HG02938 (cell line): ENCODE results near the gene SLC44A4.
"Not testable (repeated sequence)": the region's sequence is repeated elsewhere in the genome, so short reads cannot be mapped to it uniquely, and the experiment has no call there.

Experiments used
- ATAC-seq: cut with Tn5 transposase; IDR thresholded peaks from one replicate; pipeline ENCODE4 v1.9.1; 2021; ENCODE audit warnings: mild to moderate bottlenecking, moderate library complexity; ENCODE audit not compliant: unreplicated experiment

The SLC44A4 gene

DNA sequence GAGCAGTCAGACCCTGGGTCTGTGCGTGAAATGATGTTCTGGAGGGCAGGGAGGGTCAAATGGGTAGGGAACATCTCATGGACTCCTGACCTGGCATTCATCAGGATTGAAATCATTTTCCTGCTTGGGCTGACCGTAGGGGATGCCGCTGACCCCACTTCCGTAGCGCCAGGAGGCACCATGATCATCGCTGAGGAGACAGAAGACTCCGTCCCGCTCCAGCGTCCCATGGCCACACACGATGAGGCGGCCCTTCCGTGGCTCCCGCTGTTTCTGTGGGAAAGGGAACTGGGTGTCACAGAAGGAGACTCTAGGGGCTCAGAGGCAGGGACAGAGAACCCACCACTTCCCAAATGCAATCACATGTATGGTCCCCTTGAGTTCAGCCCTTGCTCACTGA is 18.4 kb downstream of the SLC44A4 start:
- no peak for ATAC-seq

DNA sequence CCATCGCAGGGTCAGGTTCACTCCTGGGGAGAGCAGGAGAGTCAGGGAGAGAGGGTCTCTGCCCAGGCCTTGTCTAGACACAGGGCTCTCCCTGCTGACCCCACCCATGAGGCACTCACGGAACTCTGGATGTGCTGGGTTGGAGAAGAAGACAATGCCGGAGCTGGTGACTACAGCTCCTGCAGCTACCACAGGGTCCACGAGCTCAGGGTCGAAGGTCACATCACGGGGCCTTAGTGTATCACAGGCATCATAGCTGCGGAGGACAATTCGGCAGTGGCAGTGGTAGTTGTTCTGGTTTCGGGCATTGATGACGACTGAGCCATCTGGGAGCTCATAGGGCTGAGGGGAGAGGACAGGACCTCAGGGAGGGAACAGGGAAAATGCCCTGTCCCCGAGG is 18.9 kb downstream of the SLC44A4 start:
- ATAC-seq, result no peak

DNA sequence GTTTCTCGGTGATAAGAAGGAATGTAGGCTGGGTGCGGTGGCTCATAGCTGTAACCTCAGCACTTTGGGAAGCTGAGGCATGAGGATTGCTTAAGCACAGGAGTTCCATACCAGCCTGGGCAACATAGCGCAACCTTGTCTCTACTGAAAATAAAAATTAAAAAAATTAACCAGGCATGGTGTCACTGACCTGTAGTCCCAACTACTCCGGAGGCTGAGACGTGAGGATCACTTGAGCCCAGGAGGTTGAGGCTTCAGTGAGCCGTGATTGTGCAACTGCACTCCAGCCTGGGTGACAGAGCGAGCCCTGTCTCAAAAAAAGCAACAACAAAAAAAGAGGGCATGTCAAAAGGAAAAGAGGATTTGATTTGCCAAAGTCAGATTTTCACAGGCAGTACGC is 20.1 kb downstream of the SLC44A4 start:
- no peak for ATAC-seq

DNA sequence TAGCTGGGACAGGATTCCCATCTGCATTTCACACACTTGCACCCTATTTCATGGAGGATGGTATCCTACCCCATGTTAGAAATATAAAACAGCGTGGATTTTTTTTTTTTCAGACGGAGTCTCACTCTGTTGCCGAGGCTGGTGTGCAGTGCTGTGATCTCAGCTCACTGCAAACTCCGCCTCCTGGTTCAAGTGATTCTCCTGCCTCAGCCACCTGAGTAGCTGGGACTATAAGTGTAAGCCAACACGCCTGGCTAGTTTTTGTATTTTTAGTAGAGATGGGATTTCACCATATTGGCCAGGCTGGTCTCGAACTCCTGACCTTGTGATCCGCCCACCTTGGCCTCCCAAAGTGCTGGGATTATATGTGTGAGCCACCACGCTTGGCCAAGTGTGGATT is 21.0 kb downstream of the SLC44A4 start:
- ATAC-seq, result not testable (repeated sequence)

DNA sequence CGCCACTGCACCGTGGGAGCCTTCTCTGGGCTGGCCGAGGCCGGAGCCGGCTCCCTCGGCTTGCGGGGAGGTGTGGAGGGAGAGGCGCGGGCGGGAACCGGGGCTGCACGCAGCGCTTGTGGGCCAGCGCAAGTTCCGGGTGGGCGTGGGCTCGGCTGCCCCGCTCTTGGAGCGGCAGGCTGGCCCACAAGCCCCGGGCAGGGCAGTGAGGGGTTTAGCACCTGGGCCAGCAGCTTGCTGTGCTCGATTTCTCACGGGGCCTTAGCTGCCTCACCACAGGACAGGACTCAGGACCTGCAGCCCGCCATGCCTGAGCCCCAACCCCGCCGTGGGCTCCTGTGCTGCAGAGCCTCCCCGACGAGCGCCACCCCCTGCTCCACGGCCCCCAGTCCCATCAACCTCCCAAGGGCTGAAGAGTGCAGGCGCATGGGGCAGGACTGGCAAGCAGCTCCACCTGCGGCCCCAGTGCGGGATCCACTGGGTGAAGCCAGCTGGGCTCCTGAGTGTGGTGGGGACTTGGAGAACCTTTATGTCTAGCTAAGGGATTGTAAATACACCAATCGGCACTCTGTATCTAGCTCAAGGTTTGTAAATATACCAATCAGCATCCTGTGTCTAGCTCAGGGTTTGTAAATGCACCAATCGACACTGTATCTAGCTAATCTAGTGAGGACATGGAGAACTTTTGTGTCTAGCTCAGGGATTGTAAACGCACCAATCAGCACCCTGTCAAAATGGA is 26.6 kb downstream of the SLC44A4 start:
- ATAC-seq, result not testable (repeated sequence)

DNA sequence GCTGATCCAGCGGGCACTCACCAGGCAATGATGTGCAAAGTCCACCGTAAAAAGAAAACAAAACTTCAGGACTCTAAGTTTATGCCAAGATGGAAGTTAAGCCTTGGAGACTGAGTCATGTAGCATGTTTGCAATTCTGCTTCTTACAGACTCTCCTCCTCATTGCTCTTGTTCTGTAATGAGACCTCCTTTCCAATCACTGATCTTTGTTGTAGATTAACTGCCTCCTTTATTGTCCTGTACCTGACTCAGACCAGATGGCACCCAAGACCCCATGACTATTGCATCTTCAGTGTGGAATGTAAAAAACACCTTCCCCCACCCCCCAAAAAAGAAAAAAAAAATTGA is 27.3 kb downstream of the SLC44A4 start:
- ATAC-seq, result no peak

DNA sequence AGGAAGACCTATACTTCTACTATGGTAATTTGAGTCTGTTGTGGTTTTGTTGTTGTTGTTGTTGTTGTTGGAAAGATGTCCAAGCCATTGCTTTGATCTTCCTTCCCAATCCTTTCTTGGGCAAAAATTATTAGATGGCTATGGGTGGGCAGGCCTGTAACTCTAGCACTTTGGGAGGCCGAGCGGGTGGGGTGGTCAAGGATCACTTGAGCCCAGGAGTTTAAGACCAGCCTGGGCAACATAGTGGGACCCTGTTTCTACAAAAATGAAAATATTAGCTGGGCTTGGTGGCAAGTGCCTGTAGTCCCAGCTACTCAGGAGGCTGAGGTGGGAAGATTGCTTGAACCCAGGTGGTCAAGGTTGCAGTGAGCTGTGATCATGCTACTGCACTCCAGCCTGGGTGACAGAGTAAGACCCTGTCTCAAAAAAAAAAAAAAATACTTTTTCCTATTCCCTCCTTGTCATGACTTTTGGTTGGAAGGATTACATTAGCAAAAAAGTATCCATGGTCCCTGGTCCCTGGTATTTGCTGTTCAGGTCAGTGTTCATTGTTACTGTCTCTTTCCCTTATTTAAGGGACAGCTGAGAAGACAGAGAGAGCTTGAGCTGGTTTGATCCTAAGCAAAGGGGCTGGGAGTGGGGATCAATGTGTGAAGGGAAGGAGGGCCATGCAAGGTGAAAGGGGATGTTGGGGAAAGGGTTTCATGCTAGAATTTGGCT is 27.9 kb downstream of the SLC44A4 start:
- no peak for ATAC-seq

DNA sequence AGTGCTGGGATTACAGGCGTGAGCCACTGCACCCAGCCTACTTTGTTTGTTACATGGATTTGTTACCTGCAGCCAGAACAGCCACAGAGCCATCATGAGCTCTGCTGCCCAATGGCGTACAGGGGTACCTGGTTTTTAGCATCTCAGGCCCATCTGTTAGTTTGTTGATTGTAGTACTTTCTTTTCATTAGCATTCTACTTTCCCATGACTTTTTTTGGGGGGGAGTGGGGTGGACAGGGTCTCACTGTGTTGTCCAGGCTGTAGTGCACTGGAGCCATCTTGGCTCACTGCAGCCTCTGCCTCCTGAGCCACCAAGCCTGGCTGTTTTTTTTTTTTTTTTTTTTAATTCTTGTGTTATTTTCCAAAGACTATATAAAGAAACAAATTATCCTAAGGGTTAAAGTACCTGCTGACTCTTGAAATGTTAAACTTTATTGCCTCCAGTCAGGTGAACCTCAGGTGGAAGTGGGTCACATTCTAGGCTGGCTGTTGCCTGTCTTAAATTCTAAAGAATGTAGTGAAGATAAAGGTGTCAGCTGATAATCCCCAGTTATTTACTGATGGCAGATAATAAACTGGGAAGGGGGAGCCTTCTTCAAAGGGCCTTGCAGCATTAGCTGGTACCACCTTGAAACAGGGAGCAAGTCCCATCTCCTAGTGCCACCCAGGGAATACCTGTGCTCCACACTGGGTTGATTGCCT is 31.4 kb downstream of the SLC44A4 start:
- no peak for ATAC-seq

DNA sequence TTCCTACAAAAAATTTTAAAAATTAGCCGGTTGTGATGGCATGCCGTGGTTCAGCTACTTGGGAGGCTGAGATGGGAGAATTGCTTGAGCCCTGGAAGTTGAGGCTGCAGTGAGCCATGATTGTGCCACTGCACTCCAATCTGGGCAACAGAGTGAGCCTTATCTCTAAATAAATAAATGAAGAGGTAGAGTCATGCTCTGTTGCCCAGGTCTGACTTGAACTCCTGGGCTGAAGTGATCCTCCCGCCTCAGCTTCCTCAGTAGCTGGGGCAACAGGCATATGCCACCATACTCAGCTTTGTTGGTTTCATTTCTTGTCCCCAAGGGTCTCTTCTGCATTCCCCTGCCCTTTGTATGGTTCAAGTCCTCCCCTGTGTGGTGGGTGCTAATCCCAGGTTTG is 34.3 kb downstream of the SLC44A4 start:
- ATAC-seq, result no peak

DNA sequence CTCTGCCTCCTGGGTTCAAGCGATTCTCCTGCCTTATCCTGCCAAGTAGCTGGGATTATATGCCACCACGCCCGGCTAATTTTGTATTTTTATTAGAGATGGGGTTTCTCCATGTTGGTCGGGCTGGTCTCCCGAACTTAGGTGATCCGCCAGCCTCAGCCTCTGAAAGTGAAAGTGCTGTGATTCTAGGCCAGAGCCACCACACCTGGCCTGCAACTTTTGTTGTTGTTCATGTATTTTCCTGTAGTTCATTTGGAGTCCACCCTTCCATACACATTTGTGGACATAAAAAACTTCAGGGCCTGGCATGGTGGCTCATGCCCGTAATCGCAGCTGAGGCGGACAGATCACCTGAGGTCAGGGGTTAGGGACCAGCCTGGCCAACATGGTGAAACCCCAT is 36.7 kb downstream of the SLC44A4 start:
- no peak for ATAC-seq

DNA sequence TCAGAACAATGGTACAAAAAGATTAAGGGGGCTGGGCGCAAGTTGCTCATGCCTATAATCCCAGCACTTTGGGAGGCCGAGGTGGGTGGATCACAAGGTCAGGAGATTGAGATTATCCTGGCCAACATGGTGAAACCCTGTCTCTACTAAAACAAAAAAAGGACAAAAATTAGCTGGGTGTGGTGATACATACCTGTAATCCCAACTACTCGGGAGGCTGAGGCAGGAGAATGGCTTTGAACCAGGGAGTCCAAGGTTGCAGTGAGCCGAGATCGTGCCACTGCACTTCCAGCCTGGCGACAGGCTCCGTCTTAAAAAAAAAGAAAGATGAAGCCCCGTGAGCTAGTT is 39.0 kb downstream of the SLC44A4 start:
- not testable (repeated sequence) for ATAC-seq

DNA sequence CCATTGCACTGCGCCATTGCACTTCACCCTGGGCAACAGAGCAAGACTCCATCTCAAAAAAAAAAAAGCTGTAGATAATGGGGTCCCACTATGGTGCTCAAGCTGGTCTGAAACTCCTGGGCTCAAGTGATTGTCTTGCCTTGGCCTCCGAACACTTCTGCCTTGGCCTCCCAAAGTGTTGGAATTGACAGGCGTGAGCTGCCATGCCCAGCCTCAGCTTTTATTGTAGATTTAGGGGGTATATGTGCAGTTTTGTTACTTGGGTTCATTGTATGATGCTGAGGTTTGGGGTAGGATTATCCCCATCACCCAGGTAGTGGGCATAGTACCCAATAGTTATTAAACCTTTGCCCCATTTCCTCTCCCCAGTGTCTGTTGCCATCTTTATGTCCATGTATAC is 39.8 kb downstream of the SLC44A4 start:
- no peak for ATAC-seq

DNA sequence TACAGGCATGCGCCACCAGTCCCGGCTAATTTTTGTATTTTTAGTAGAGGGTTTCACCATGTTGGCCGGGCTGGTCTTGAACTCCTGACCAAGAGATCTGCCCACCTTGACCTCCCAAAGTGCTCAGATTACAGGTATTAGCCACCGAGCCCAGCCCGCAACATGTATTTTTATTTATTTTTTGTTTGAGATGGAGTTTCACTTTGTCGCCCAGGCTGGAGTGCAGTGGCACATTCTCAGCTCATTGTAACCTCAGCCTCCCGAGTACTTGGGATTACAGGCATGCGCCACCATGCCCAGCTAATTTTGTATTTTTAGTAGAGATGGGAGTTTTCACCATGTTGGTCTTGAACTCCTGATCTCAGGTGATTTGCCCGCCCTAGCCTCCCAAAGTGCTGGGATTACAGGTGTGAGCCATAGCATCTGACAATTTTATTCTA is 40.7 kb downstream of the SLC44A4 start:
- ATAC-seq, result not testable (repeated sequence)

DNA sequence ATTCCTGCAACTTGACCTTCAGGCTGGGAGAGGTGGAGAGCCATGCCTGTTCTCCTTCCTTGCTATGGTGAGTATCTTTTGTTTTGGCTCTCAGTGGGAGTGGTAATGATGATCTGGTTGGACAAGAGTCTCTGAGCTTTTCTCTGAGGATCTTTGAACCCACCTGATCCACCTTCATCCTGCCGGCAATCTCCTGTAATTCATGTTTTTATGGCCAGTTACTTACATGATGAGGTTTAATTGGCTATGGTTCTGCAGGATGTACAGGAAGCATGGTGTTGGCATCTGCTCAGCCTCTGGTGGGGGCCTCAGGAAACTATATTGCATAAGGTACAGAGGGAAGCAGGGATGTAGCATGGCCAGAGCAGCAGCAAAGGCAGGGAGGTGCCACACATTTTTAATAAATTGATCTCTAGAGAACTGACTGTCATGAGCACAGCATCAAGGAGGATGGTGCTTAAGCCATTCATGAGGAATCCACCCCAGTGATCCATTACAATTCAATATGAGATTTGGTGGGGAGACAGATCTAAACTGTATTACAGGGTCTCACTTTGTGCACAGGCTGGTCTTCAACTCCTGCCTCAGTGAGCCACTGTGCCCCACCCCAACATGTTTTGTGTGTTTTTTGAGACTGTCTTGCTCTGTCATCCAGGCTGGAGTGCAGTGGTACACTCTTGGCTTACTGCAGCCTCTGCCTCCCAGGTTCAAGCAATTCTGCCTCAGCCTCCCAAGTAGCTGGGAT is 41.3 kb downstream of the SLC44A4 start:
- ATAC-seq, result no peak

DNA sequence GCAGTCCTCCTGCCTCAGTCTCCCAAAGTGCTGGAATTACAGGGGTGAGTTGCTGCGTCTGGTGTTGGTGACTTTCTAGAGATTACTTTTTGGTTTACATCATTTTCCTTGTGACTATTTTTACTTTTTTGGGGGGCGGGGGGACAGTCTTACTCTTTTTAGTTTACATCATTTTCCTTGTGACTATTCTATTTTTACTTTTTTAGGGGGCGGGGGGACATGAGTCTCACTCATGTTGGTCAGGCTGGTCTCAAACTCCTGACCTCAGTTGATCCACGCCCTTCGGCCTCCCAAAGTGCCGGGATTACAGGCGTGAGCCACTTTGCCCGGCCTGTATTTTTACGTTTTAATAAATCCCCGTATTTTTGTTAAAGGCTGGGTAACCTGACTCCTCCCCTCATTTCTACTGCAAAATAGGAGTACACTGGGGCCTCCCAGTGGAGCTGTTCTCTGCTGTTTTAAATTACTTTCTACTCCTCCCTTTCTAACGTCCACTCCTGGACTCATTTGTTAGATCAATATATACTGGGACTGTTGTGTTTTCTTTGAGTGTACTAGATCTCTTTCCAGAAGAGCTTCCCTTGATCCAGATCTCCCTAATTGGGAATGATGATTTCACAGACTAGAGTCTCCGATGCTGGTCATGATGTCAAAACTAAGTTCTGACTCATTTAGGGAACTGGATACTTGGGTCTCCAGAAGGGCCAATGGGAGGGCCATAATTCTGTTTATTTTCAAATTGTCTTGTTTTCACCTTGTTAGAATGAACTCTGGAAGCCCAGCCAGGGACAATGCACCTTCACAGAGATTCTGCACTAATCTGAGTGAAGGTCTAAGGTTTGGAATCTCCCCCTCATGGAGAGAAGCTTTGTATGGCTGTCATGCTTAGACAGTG is 42.1 kb downstream of the SLC44A4 start:
- ATAC-seq, result no peak

DNA sequence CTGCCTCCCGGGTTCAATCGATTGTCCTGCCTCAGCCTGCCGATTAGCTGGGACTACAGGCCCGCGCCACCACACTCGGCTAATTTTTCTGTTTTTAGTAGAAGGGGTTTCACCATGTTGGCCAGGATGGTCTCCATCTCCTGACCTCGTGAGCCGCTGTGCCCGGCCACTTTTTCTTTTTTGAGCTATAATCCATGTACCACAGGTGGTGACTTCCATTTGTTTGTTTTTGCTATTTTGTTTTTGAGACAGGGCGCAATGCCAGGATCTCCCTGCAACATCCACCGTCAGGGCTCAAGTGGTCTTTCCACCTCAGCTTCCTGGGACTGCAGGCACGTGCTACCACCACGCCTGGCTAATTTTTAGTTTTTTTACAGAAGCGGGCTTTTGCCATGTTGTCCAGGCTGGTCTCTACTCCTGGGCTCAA is 42.7 kb downstream of the SLC44A4 start:
- ATAC-seq, result no peak

DNA sequence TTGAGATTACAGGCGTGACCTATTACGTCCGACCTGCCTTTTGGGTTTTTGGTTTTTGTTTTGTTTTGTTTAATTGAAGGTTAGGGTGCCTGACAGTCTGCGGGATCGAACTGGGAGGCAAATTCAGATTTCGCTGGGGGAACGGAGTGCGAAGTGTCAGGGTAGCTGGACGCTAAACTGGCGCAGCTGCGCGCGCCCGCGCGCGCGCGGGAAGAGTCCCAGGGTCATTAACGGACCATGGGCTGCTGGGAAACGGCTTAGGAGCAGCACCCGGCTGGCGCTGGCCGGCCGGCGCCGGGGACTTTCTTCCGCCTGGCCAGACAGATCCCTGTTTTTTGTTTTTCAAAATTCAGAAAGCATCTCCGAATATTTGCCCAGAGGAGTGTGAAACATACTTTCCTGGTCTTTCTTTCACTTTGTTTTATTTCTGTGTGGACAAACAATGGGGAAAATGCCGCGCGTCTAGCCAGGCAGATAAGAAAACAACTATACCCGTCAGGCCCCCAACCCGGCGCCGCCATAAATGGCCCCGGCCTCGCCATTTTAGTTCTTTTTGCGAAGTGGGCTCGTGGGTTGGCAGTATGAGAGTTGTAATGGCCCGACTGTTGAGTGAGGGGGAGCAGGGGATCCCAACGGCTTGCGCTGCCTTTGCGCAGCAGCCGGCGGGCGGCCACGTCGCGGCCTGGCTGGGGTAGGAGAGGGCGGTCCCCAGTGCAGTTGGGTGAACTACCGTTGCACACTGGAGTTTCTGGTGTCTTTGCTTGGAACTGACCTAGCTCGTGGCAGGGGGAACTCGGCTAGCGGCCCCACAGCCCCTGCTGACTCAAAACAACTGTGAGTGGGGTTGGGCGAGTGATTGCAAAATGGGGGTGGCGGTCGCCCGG is 44.2 kb downstream of the SLC44A4 start:
- no peak for ATAC-seq

DNA sequence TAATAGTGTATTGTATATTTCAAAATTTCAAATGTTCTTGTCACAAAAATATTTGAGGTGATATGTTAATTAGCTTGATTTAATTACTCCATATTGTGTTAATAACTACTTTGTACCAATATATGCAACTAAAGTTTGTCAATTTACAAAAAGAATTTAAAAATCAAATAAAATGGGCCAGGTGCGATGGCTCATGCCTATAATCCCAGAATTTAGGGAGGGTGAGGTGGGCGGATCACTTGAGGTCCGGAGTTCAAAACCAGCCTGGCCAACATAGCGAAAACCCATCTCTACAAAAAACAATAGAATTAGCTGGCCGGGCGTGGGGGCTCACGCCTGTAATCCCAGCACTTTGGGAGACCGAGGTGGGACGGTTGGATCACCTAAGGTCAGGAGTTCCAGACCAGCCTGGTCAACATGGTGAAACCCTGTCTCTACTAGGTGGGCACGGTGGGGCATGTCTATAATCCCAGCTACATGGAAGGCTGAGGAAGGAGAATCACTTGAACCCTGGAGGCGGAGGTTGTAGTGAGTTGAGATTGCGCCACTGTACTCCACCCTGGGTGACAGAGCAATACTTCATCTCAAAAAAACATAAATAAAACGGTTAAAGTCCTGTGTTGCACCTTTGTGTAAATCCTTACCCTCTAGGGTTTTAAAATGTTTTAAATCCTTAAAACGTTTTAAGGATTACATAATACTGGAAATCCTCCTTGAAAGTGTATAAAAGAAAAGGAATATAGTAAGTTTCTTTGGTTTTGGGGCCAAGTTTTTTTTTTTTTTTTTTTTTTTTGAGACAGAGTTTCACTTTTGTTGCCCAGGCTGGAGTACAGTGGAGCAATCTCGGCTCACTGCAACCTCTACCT is 47.2 kb downstream of the SLC44A4 start:
- ATAC-seq, result no peak
